ENCODE measurements around the gene SPDYE2. TPM values are rescaled to one million over a fixed set of nuclear protein-coding genes. Genes with fewer than 3 reads are reported as not detected.
"Not testable (repeated sequence)": the region's sequence is repeated elsewhere in the genome, so short reads cannot be mapped to it uniquely, and the experiment has no call there.

The SPDYE2 gene, protein sequence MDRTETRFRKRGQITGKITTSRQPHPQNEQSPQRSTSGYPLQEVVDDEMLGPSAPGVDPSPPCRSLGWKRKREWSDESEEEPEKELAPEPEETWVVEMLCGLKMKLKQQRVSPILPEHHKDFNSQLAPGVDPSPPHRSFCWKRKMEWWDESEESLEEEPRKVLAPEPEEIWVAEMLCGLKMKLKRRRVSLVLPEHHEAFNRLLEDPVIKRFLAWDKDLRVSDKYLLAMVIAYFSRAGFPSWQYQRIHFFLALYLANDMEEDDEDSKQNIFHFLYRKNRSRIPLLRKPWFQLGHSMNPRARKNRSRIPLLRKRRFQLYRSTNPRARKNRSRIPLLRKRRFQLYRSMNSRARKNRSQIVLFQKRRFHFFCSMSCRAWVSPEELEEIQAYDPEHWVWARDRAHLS
- not detected in 2 replicates for total RNA-seq

- H3K36me3 Mint-ChIP-seq (ENCODE audit: low read depth); H3K4me1 Mint-ChIP-seq (ENCODE audit: low read depth); DNase-seq (ENCODE audit: low spot score); H3K9me3 Mint-ChIP-seq; H3K4me3 Mint-ChIP-seq; H3K27ac Mint-ChIP-seq; H3K27me3 Mint-ChIP-seq (ENCODE audit: insufficient read depth); intact Hi-C loops (cut with micrococcal nuclease): not testable (repeated sequence)
Observed at GRCh38 chr7:102550808-102551422, at the start of gene SPDYE2. SPDYE2 (plus strand) TSS chr7:102551226; CDS start chr7:102553256, 2,030 bp downstream.

DNA sequence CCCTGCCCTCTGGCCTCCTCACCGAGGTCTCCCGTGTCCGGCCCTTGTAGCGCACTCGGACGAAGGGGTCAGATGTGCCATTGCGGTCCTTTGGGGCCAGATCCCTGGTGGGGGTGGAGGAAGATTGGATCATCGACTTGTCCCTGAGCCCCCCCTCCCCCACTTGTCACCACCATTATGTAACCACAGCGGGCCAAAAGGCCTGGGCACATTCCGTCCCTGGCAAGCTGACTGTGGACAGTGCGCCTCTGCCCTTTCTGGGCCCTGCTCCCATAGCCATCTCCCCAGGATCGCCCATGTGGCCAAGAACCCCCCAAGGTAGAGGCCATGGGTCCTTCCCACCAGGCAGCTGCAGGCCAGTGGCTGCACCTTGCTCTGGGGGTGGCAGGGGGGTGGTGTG is 47.9 kb upstream of the SPDYE2 start:
- H3K27ac Mint-ChIP-seq; H3K27me3 Mint-ChIP-seq (ENCODE audit: insufficient read depth); H3K4me3 Mint-ChIP-seq; DNase-seq (ENCODE audit: low spot score); intact Hi-C loops (cut with micrococcal nuclease); H3K4me1 Mint-ChIP-seq (ENCODE audit: low read depth); H3K9me3 Mint-ChIP-seq; H3K36me3 Mint-ChIP-seq (ENCODE audit: low read depth): not testable (repeated sequence)

GRCh38 chr7:102505298-102506185 is 45.5 kb upstream of the SPDYE2 start:
- H3K4me3 Mint-ChIP-seq; H3K27ac Mint-ChIP-seq; H3K27me3 Mint-ChIP-seq (ENCODE audit: insufficient read depth); H3K36me3 Mint-ChIP-seq (ENCODE audit: low read depth); DNase-seq (ENCODE audit: low spot score); H3K9me3 Mint-ChIP-seq; H3K4me1 Mint-ChIP-seq (ENCODE audit: low read depth); intact Hi-C loops (cut with micrococcal nuclease): not testable (repeated sequence)

GRCh38 chr7:102507410-102508088 is 43.5 kb upstream of the SPDYE2 start:
- DNase-seq (ENCODE audit: low spot score); H3K4me3 Mint-ChIP-seq; H3K27me3 Mint-ChIP-seq (ENCODE audit: insufficient read depth); H3K4me1 Mint-ChIP-seq (ENCODE audit: low read depth); H3K36me3 Mint-ChIP-seq (ENCODE audit: low read depth); H3K9me3 Mint-ChIP-seq; intact Hi-C loops (cut with micrococcal nuclease); H3K27ac Mint-ChIP-seq: not testable (repeated sequence)

DNA sequence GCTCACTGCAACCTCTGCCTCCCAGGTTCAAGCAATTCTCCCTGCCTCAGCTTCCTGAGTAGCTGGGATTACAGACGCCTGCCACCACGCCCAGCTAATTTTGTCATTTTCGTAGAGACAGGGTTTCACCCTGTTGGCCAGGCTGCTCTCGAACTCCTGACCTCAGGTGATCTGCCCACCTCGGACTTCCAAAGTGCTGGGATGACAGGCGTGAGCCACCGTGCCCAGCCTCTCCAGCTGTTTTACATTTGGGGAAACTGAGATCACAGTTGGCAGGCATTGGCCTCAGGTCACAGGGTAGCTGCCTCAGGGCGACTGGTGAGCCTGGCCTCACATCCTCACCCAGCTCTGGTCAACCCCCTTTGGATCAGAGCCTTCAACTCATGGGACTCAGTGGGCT is 40.5 kb upstream of the SPDYE2 start:
- H3K9me3 Mint-ChIP-seq; H3K27me3 Mint-ChIP-seq (ENCODE audit: insufficient read depth); H3K4me1 Mint-ChIP-seq (ENCODE audit: low read depth); intact Hi-C loops (cut with micrococcal nuclease); H3K36me3 Mint-ChIP-seq (ENCODE audit: low read depth); H3K4me3 Mint-ChIP-seq; DNase-seq (ENCODE audit: low spot score); H3K27ac Mint-ChIP-seq: not testable (repeated sequence)

DNA sequence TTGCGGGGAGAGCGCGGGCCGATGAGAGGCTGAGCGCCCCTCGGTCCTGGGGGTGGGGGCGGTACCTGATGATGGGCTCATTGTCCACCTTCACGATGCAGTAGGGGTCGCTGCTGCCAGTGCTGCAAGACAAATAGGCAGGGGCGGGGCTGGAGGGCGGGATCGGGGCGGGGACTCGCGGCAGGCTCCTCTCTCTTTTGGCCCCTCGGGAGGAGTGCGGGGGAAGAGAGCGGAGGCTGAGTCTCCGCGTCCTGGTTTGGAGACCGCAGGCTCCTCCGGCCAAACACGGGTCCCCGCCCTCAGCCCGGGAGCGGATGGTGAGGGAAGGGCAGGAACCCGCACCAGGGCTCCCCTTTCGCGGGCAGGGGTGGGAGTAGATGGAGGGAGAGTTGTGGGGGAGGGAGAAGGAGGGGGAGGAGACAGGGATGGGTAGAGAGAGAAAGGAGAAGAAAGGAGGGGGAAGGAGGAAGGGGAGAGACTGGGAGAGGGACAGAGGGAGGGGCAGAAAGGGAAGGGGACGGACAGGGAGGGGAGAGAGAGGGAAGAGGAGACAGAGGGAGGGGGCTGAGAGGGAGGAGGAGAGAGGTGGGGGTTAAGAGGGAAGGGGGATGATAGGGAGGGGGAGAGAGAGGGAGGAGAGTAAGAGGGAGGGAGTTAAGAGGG is 39.0 kb upstream of the SPDYE2 start:
- H3K4me3 Mint-ChIP-seq; intact Hi-C loops (cut with micrococcal nuclease); H3K36me3 Mint-ChIP-seq (ENCODE audit: low read depth); H3K9me3 Mint-ChIP-seq; H3K27me3 Mint-ChIP-seq (ENCODE audit: insufficient read depth); DNase-seq (ENCODE audit: low spot score); H3K27ac Mint-ChIP-seq; H3K4me1 Mint-ChIP-seq (ENCODE audit: low read depth): not testable (repeated sequence)

GRCh38 chr7:102512642-102513221 is 38.3 kb upstream of the SPDYE2 start:
- H3K27ac Mint-ChIP-seq; H3K4me1 Mint-ChIP-seq (ENCODE audit: low read depth); H3K9me3 Mint-ChIP-seq; DNase-seq (ENCODE audit: low spot score); H3K27me3 Mint-ChIP-seq (ENCODE audit: insufficient read depth); H3K4me3 Mint-ChIP-seq; intact Hi-C loops (cut with micrococcal nuclease); H3K36me3 Mint-ChIP-seq (ENCODE audit: low read depth): not testable (repeated sequence)

DNA sequence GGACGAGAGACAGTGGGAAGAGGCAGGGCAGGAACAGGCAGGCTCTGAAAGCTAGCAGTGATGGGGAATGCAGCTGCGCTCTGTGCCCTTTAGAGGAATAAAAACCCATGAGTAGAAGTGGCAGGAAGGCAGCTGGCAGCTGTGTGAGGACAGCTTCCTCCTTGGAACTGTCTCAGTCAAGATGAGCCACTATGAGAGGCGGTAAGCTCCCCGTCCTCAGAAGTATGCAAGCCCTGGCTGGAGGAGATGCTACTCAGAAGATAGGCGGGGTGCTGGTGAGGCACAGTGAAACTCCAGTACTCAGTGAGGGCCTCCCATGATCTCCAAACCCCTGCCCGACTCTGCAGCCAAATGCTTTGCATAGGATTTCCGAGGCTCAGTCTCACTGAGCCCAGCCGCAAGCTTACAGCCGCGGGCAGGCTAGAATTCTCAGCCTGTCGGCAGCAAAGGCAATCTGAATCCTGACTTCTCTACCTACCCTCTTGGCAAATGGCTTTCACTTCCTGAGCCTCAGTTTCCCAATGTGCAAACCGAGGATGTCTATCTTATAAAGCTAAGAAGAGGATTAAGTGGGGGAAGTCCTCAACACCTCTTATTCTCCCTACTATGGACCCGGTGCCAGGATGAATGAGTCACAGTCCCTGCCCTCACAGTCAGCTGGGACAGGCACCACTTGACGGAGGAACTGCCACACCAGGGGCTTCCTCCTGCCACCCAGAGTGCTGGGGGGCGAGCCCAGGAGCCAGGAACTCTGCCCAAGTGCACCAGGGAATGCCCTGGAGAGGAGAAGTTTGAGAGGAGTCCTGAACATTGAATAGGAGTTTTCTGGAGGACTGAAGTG is 35.9 kb upstream of the SPDYE2 start:
- not testable (repeated sequence) for H3K9me3 Mint-ChIP-seq, H3K4me3 Mint-ChIP-seq

DNA sequence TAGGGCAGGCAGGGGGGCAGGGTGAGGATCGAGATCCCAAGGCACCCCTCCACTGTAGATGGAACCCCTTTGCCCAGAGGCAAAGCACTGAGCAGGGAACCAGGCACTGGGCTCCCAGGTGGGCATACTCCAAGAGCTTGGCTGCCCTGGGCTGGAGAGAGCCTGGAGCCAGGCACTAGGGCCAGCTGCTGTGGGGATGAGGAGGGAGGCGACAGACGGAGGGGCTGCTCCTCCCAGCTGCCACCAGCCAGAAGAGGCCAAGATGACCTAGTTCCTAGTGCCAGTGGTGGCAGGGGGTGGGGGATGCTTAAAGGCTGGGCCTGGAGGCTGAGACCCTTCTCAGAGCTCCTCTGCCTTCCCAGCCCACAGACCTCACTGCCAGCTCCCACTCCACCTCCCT is 35.1 kb upstream of the SPDYE2 start:
- intact Hi-C loops (cut with micrococcal nuclease); DNase-seq (ENCODE audit: low spot score); H3K4me1 Mint-ChIP-seq (ENCODE audit: low read depth); H3K4me3 Mint-ChIP-seq; H3K27me3 Mint-ChIP-seq (ENCODE audit: insufficient read depth); H3K27ac Mint-ChIP-seq; H3K36me3 Mint-ChIP-seq (ENCODE audit: low read depth); H3K9me3 Mint-ChIP-seq: not testable (repeated sequence)

More for the DNA sequence above, 35.9 kb upstream of the SPDYE2 start:
- H3K4me1 Mint-ChIP-seq (ENCODE audit: low read depth); H3K27me3 Mint-ChIP-seq (ENCODE audit: insufficient read depth); intact Hi-C loops (cut with micrococcal nuclease); H3K36me3 Mint-ChIP-seq (ENCODE audit: low read depth); H3K27ac Mint-ChIP-seq; DNase-seq (ENCODE audit: low spot score): not testable (repeated sequence)

GRCh38 chr7:102516951-102517350 is 34.1 kb upstream of the SPDYE2 start:
- H3K27ac Mint-ChIP-seq; H3K4me3 Mint-ChIP-seq; H3K27me3 Mint-ChIP-seq (ENCODE audit: insufficient read depth); H3K9me3 Mint-ChIP-seq; H3K36me3 Mint-ChIP-seq (ENCODE audit: low read depth); DNase-seq (ENCODE audit: low spot score); H3K4me1 Mint-ChIP-seq (ENCODE audit: low read depth); intact Hi-C loops (cut with micrococcal nuclease): not testable (repeated sequence)

DNA sequence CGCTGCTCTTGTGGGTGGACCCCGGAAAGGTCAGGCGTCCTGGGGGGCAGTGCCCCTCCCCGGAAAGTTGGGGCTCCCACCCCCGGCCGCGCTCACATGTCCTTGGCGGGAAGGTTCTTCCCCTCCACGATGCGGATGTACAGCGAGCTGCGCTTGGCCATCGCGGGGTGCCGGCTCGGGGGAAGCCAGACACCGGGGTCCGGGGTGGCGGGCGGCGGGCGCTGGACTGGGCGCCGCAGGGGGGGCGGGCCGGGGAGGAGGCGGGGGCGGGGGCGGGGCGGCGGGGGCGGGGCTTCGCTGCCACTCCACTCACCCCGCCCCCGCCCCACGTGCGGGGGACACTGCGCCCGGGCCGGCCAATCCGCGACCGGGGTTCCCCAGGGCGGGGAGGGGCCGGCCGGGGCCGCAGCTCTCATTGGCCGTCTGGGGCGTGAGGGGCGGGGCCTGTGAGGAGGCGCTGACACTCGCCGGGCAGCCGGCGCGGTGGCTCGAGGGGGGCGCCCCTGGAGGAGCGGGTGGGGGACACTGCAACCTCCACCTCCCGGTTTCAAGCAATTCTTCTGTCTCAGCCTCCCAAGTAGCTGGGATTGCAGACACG is 33.4 kb upstream of the SPDYE2 start, which contains the start of gene RASA4B:
Gene RASA4B, minus strand, starts transcription at position 228 of the 598 bp plus-strand sequence. Its CDS starts 67 bp downstream, at position 161.
- peak within 1 kb of the TSS; percentile 57 for H3K4me3 Mint-ChIP-seq
- H3K27ac Mint-ChIP-seq; intact Hi-C loops (cut with micrococcal nuclease); H3K36me3 Mint-ChIP-seq (ENCODE audit: low read depth); DNase-seq (ENCODE audit: low spot score); H3K9me3 Mint-ChIP-seq; H3K27me3 Mint-ChIP-seq (ENCODE audit: insufficient read depth); H3K4me1 Mint-ChIP-seq (ENCODE audit: low read depth): not testable (repeated sequence)
